ENCODE results near the gene SNRPA. TPM values are rescaled to one million over a fixed set of nuclear protein-coding genes. Genes with fewer than 3 reads are reported as not detected.
A peak's percentile ranks its signal among the peaks of the same experiment; 100 is the strongest.

Gene SNRPA
- total and polyA plus RNA-seq, 2 of the 8 experiments (the other 6 are each of a cell fraction or from before 2014, with no cell fraction given) = 201 to 202 TPM

- Histone ChIP-seq H3K23me2 (ENCODE audit: low read depth, low read length) (peaks cover 23% of the 10 kb centered on the region), H3K23ac (ENCODE audit: insufficient read length) (no peak overlapping the region), H3K56ac (replicated peaks; ENCODE audit: insufficient read length, low read depth, low read length) (no peak overlapping the region), H3K27ac (ENCODE audit: low read depth, low read length) (no peak overlapping the region), H4K91ac (replicated peaks; ENCODE audit: insufficient read length, low read length) (no peak overlapping the region), H3K18ac (ENCODE audit: extremely low read depth, low read length) (no peak overlapping the region; the same call in 1 of the 2 replicates), H3K4me3 (ENCODE audit: extremely low read depth in 1 of 4, insufficient read depth in 2 of 4, low read depth in 3 of 4, low read length in 4 of 4) (peak overlapping the region in 3 of 4 experiments; percentile 8 to 94 (median 88); a peak in 5 of 8 replicates), H2BK15ac (ENCODE audit: low read length) (no peak overlapping the region), H2BK20ac (ENCODE audit: low read length) (no peak overlapping the region), H3K79me1 (ENCODE audit: low read depth, low read length) (peaks cover 10% of the 10 kb centered on the region), H3K27me3 (replicated peaks in 1 of 4; ENCODE audit: control insufficient read depth in 3 of 4, extremely low read depth in 1 of 4, insufficient read depth in 3 of 4, low read length in 3 of 4) (no peaks in the 10 kb centered on the region), H4K5ac (ENCODE audit: insufficient read length, low read depth, low read length) (no peak overlapping the region), H4K20me1 (replicated peaks in 1 of 2; ENCODE audit: control insufficient read depth in 1 of 2, insufficient read depth in 2 of 2, low read length in 2 of 2) (no peaks in the 10 kb centered on the region), H3K79me2 (ENCODE audit: control insufficient read depth in 1 of 2, insufficient read depth in 2 of 2, low read length in 2 of 2) (peaks cover 0 to 36% of the 10 kb centered on the region in 2 experiments; a peak in 2 of 4 replicates), H2AFZ (ENCODE audit: low read length) (no peak overlapping the region), H2BK5ac (ENCODE audit: low read depth, low read length) (no peak overlapping the region), H3K4ac (replicated peaks; ENCODE audit: insufficient read length, low read depth, low read length) (no peak overlapping the region), H3K36me3 (ENCODE audit: control insufficient read depth in 2 of 4, insufficient read depth in 4 of 4, low read length in 3 of 4) (peaks cover 0 to 4% (median 0%) of the 10 kb centered on the region in 4 experiments; a peak in 2 of 8 replicates), H4K8ac (ENCODE audit: extremely low read depth, insufficient read depth, low read length) (no peak overlapping the region; the same call in 1 of the 2 replicates), H2BK12ac (ENCODE audit: low read depth, low read length) (no peak overlapping the region), H3K4me2 (ENCODE audit: insufficient read depth in 1 of 2, low read depth in 2 of 2, low read length in 2 of 2) (peak overlapping the region; percentile 96 to 100), H3K9ac (replicated peaks in 1 of 4; ENCODE audit: extremely low read depth in 1 of 4, low read depth in 3 of 4, low read length in 3 of 4) (no peak overlapping the region), H2BK120ac (replicated peaks; ENCODE audit: low read depth, low read length) (no peak overlapping the region), H3K14ac (ENCODE audit: insufficient read length) (no peak overlapping the region), H2AK5ac (ENCODE audit: low read depth, low read length) (no peak overlapping the region), H3K4me1 (replicated peaks in 1 of 4; ENCODE audit: control insufficient read depth in 3 of 4, insufficient read depth in 4 of 4, low read length in 3 of 4) (peaks cover 0 to 22% (median 6%) of the 10 kb centered on the region in 4 experiments; a peak in 6 of 7 replicates), H3K9me3 (ENCODE audit: insufficient read depth in 2 of 2, low read depth in 1 of 2, low read length in 1 of 2) (no peaks in the 10 kb centered on the region)
- 86% methylated on average over 7 of the region's 7 CpGs; no CpG with 5 or more reads in 1 of the 2 experiments for WGBS, 2 experiments (ENCODE audit: extremely low coverage in 1 of 2, insufficient coverage in 1 of 2, insufficient read length in 1 of 2, insufficient replicate concordance in 2 of 2, low coverage in 1 of 2, low lambda C conversion rate in 2 of 2, missing lambda C conversion rate in 1 of 2)
- TF ChIP-seq SP1 (IDR thresholded peaks at IDR 0.05; ENCODE audit: low read depth, low read length) = no peak
- DNase-seq (ENCODE audit: low read depth in 1 of 2, low spot score in 2 of 2) = no peak
- POLR2A ChIA-PET (ENCODE audit: partially characterized antibody) = interaction anchor here (0.8 to 2.4 kb wide), 5 partner anchors 22 to 79 kb away, joined by 3 to 11 read pairs (median 3); partner anchors contain the start of genes ACTMAP, EGLN2 and SNRPA
- CTCF ChIA-PET (ENCODE audit: partially characterized antibody) = interaction anchor here (0.9 kb wide), 1 partner anchor 100 kb away, joined by 4 read pairs; no protein-coding TSS in a partner anchor
- no peak for FAIRE-seq
Measured at GRCh38 chr19:40719414-40719894, 31.5 kb upstream of the SNRPA start.

Measured in H1 (cell line).